Stomach (tissue), 4 donors: ENCODE data around the gene PRC1.
"Not testable (repeated sequence)": the region's sequence is repeated elsewhere in the genome, so short reads cannot be mapped to it uniquely, and the experiment has no call there.

Experiments
- EP300 ChIP-seq: sonication (generic); formaldehyde crosslinking; IDR thresholded peaks from one replicate; pipeline ENCODE4 v1.6.1; 2017; ENCODE audit warnings: antibody characterized with exemption
- POLR2A ChIP-seq, 4 donors: fragments of 450-650 bp; IDR thresholded peaks; one replicate each; pipeline ENCODE4 v1.6.1; 2016; ENCODE audit warnings: antibody characterized with exemption in 4 of 4, control low read depth in 2 of 4, mild to moderate bottlenecking in 1 of 4, moderate library complexity in 1 of 4
- POLR2AphosphoS5 ChIP-seq, 3 donors: sonication (generic); formaldehyde crosslinking; IDR thresholded peaks; one replicate each; pipeline ENCODE4 v1.6.1; 2016; ENCODE audit warnings: antibody characterized with exemption in 3 of 3
- TF ChIP-seq, protein P1 (sequence below), 7 experiments: fragments of 450-650 bp in 4 of 7; fragments of 200-600 bp in 3 of 7; sonication (generic) in 3 of 7; IDR thresholded peaks; one replicate each; pipeline ENCODE4 v1.5.1; 2016 to 2019; ENCODE audit warnings: antibody characterized with exemption in 7 of 7, control low read depth in 2 of 7, mild to moderate bottlenecking in 1 of 7

DNA sequence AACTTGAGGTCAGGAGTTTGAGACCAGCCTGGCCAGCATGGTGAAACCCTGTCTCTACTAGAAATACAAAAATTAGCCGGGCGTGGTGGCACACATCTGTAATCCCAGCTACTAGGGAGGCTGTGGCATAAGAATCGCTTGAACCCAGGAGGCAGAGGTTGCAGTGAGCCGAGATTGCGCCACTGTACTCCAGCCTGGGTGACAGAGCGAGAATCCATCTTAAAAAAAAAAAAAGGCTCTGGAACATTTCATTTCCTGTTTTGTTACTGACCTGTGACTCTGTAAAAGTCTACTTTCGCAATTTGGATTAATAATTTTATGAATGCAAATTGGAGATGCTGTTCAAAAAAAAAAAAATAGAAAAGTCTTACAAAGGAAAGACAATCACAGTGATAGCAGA is 66.2 kb downstream of the PRC1 start:
- TF ChIP-seq, protein P1, sequence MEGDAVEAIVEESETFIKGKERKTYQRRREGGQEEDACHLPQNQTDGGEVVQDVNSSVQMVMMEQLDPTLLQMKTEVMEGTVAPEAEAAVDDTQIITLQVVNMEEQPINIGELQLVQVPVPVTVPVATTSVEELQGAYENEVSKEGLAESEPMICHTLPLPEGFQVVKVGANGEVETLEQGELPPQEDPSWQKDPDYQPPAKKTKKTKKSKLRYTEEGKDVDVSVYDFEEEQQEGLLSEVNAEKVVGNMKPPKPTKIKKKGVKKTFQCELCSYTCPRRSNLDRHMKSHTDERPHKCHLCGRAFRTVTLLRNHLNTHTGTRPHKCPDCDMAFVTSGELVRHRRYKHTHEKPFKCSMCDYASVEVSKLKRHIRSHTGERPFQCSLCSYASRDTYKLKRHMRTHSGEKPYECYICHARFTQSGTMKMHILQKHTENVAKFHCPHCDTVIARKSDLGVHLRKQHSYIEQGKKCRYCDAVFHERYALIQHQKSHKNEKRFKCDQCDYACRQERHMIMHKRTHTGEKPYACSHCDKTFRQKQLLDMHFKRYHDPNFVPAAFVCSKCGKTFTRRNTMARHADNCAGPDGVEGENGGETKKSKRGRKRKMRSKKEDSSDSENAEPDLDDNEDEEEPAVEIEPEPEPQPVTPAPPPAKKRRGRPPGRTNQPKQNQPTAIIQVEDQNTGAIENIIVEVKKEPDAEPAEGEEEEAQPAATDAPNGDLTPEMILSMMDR (IDR thresholded peaks at IDR 0.05), result not testable (repeated sequence)
- not testable (repeated sequence) for TF ChIP-seq POLR2A (IDR thresholded peaks at IDR 0.05); POLR2AphosphoS5 (IDR thresholded peaks at IDR 0.05); EP300
